GM13977 (cell line): ENCODE measurements around the gene MAST3.
A peak's percentile ranks its signal among the peaks of the same experiment; 100 is the strongest.

Experiments used
- DNase-seq: peaks from one replicate; pipeline ENCODE4 v3.0.0; 2012; ENCODE audit warnings: low spot score
- in situ Hi-C: fragments of 300-500 bp; cut with MboI; formaldehyde crosslinking; loops from one replicate; pipeline ENCODE4 v1.12.0; 2022; ENCODE audit warnings: low sequenced_read_pairs, low pct_unique_long_range_greater_than_20kb, mixed read lengths, inconsistent platforms; ENCODE audit not compliant: unreplicated experiment
- TF ChIP-seq, protein P1 (sequence below): IDR thresholded peaks from 2 replicates; pipeline ENCODE4 v1.5.1; 2012; ENCODE audit warnings: mild to moderate bottlenecking, control low read depth; ENCODE audit not compliant: insufficient read depth; ENCODE audit errors: extremely low read depth, missing control alignments

MAST3 gene

DNA sequence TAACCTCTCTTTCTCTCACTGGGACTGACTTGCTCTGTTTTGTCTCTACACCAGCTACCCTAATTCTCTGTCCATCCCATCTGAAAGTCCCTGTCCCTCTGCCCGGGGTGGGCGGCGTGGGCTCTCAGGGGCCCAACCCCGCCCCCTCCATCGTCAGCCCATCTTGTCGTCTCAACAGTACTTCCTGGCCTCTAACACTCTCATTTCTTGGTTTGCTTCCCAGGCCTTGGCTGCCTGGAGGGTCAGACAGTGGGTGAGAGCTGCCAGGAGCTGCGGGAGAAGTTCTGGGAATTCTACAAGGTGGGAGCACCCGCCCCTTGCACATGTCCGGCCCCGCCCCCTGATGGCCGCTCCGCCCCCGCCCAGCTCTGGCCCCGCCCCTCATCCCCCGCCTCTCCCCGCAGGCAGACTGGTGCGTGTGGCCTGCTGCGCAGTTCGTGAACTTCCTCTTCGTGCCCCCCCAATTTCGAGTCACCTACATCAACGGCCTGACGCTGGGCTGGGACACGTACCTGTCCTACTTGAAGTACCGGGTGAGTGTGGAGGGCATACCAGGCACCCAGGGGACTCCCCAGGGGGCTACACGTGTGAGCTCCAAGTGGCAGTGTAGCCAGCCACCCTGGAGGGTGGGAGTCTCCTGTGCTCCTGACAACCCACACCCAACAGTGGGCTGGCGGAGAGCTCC, 97.1 kb downstream of the MAST3 start:
- peak; percentile 56 for DNase-seq
- TF ChIP-seq, protein P1, sequence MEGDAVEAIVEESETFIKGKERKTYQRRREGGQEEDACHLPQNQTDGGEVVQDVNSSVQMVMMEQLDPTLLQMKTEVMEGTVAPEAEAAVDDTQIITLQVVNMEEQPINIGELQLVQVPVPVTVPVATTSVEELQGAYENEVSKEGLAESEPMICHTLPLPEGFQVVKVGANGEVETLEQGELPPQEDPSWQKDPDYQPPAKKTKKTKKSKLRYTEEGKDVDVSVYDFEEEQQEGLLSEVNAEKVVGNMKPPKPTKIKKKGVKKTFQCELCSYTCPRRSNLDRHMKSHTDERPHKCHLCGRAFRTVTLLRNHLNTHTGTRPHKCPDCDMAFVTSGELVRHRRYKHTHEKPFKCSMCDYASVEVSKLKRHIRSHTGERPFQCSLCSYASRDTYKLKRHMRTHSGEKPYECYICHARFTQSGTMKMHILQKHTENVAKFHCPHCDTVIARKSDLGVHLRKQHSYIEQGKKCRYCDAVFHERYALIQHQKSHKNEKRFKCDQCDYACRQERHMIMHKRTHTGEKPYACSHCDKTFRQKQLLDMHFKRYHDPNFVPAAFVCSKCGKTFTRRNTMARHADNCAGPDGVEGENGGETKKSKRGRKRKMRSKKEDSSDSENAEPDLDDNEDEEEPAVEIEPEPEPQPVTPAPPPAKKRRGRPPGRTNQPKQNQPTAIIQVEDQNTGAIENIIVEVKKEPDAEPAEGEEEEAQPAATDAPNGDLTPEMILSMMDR = no peak
- in situ Hi-C loops = no loop called here

DNA sequence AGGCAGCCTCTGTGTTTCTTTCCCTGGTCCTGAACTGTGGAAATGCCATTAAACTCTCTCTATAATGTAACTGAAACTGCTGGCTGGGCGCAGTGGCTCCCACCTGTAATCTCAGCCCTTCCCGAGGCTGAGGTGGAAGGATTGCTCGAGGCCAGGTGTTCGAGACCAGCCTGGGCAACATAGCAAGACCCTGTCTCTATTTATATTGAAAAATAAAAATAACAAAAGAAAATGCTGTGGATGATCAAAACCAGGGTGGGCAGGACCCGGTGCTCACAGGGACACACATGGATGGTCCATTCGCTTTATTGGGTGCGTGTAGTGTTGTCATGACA, 98.9 kb downstream of the MAST3 start:
- TF ChIP-seq, protein P1 = no peak
- in situ Hi-C loops = no loop called here
- no peak for DNase-seq

DNA sequence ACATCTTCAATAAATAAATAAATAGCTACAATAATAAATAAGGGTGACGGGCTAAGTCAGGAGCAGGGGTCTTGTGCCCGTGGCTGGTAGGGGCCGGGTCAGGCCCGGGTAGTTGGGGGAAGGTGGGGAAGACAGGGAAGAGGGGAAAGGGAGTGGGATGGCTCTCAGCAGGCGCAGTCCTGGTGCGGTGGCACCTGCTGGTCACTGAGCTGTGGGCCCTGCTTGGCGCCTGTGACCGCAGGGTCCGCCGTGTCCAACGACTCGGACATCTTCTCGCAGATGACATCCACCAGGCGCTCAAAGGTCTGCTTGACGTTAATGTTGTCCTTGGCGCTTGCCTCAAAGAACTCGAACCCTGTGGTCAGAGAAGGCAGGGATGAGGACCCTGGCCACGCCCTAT, 99.7 kb downstream of the MAST3 start:
- TF ChIP-seq, protein P1 = no peak
- in situ Hi-C loops = no loop called here
- no peak for DNase-seq

DNA sequence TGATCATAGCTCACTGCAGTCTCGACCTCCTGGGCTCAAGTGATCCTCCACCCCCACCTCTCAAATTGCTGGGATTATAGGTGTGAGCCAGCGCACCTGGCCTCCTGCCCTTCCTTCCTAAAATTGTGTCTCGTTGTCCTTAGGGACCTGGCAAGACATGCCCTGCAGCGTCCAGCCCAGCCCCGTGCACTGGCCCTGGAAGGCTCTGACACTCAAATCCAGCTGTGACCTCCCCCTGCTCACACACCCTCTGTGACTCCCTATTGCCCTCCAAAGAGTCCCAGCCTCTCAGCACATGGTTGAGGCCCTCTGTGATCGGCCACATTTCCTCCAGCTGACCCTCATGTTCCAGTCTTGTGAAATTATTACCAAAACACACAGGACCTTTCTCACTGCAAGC, 100.4 kb downstream of the MAST3 start:
- TF ChIP-seq, protein P1 = no peak
- DNase-seq = no peak
- in situ Hi-C loops = no loop called here

DNA sequence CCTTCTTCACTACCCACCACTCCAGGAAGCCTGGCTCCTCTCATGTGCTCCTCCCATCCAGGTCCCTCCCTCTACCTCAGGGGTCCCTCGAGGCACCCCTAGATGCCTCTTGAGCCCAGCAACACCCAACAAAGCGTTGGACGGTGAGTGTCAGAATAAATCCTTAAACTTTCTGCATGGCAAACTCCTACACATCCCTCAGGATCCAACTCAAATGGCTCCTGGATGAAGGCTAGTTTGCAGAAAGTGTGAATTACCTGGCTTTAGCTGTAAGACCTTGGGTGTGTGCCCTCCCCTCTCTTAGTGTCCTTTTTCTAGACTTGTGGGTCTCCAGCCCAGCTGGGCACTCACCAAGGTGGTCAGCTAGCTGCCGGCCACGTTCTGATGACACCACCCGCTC, 100.8 kb downstream of the MAST3 start:
- in situ Hi-C loops = no loop called here

More for the DNA sequence above, 100.8 kb downstream of the MAST3 start:
- DNase-seq = no peak
- TF ChIP-seq, protein P1 = no peak
